Astrocyte (in vitro differentiated cells and primary cell): ENCODE data around the gene NDUFB7.

Experiments
- CTCF ChIP-seq: IDR thresholded peaks from 2 replicates; pipeline ENCODE4 v1.5.1; 2011; ENCODE audit warnings: low read depth, mild to moderate bottlenecking, inconsistent platforms, low read length, moderate library complexity; ENCODE audit not compliant: insufficient read depth
- EZH2 ChIP-seq: IDR thresholded peaks from 2 replicates; pipeline ENCODE4 v1.6.1; 2012; ENCODE audit warnings: mild to moderate bottlenecking, low read length, inconsistent platforms; ENCODE audit not compliant: insufficient read depth

DNA sequence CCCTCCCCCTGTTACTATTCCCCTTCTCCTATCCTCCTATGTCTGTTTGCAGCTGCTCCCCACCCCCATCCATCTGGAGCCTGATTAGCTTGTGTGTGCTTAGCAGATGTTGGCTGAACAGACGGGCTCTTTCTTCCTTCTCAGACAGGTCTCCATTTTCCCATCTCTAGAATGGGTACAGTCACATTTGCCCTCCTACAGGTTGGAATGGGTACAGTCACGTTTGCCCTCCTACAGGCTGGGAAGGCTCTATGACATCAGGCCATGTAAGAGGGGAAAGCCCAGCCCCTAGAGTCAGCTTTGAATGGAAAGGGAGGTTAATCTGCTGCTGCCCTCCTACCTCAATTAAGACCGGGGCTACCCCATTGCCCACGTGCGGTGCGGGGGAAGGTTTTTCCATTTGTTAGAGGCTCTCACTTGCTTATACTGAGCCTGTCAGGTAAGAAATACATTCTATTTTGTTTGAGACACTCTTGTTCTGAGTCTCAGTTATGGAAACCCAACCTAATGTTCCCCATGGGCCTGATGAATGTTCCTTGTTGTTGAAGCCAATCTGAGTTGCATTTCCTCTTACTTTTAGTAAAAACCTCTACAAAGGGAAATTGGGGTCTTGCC is 8.9 kb upstream of the NDUFB7 start:
- TF ChIP-seq CTCF (no peak), EZH2 (no peak)
